ENCODE measurements around the gene PDS5B.

GRCh38 chr13:32734511-32734910, 148.3 kb downstream of the PDS5B start:
- TF ChIP-seq CTCF (conservative IDR thresholded peaks at IDR 0.05 in 1 of 2, IDR thresholded peaks at IDR 0.05 in 1 of 2; ENCODE audit: extremely low read depth in 1 of 2, insufficient read depth in 1 of 2, low read depth in 1 of 2, low read length in 2 of 2) (no peak), EZH2 (IDR thresholded peaks at IDR 0.05; ENCODE audit: borderline replicate concordance, low read length) (no peak)

Data from mammary epithelial cell (primary cell).